H9 (cell line): Measurements from ENCODE around the gene SLC44A1. TPM values are rescaled to one million over a fixed set of nuclear protein-coding genes. Genes with fewer than 3 reads are reported as not detected.

ENCODE experiments used
- DNase-seq: peaks from one replicate; pipeline ENCODE4 v3.0.0-alpha.2; 2017
- H2AFZ ChIP-seq: one replicate; pipeline ENCODE4 v1.6.1; 2013; ENCODE audit warnings: mild to moderate bottlenecking, low read length, control low read depth, moderate library complexity
- H2AK5ac ChIP-seq: 2 replicates; pipeline ENCODE4 v1.6.1; 2013; ENCODE audit warnings: low read length, control low read depth, mixed read lengths; ENCODE audit not compliant: insufficient read length
- H2BK120ac ChIP-seq: one replicate; pipeline ENCODE4 v1.6.1; 2013; ENCODE audit warnings: low read depth, mild to moderate bottlenecking, low read length, control low read depth, inconsistent platforms; ENCODE audit not compliant: poor library complexity, severe bottlenecking
- H2BK12ac ChIP-seq: 2 replicates; pipeline ENCODE4 v1.6.1; 2013; ENCODE audit warnings: low read length, control low read depth, mixed read lengths, low read depth; ENCODE audit not compliant: insufficient read length
- H2BK15ac ChIP-seq: 2 replicates; pipeline ENCODE4 v1.6.1; 2013; ENCODE audit warnings: low read depth, low read length, control low read depth
- H2BK20ac ChIP-seq: one replicate; pipeline ENCODE4 v1.6.1; 2013; ENCODE audit warnings: low read depth, mild to moderate bottlenecking, low read length, control low read depth, inconsistent platforms; ENCODE audit not compliant: poor library complexity, severe bottlenecking
- H2BK5ac ChIP-seq: 2 replicates; pipeline ENCODE4 v1.6.1; 2013; ENCODE audit warnings: low read length, control low read depth, mixed read lengths; ENCODE audit not compliant: insufficient read length
- H3K14ac ChIP-seq: 2 replicates; pipeline ENCODE4 v1.6.1; 2013; ENCODE audit warnings: low read length, control low read depth; ENCODE audit not compliant: insufficient read depth
- H3K18ac ChIP-seq: 2 replicates; pipeline ENCODE4 v1.6.1; 2013; ENCODE audit warnings: low read depth, mild to moderate bottlenecking, mixed read lengths, low read length, control low read depth; ENCODE audit not compliant: insufficient read length
- H3K23ac ChIP-seq: 2 replicates; pipeline ENCODE4 v1.6.1; 2013; ENCODE audit warnings: low read length, control low read depth, mixed read lengths, low read depth; ENCODE audit not compliant: insufficient read length
- H3K23me2 ChIP-seq: 2 replicates; pipeline ENCODE4 v1.6.1; 2013; ENCODE audit warnings: low read depth, mild to moderate bottlenecking, mixed read lengths, low read length, control low read depth; ENCODE audit not compliant: insufficient read length, poor library complexity, severe bottlenecking
- H3K27ac ChIP-seq: 2 replicates; pipeline ENCODE4 v1.5.1; 2013; ENCODE audit warnings: low read length, control low read depth, mixed read lengths, low read depth; ENCODE audit not compliant: insufficient read length
- H3K27me3 ChIP-seq: 2 replicates; pipeline ENCODE4 v1.6.1; 2013; ENCODE audit warnings: low read length, control low read depth, inconsistent platforms; ENCODE audit not compliant: insufficient read depth
- H3K4ac ChIP-seq: 2 replicates; pipeline ENCODE4 v1.6.1; 2013; ENCODE audit warnings: low read depth, mild to moderate bottlenecking, control low read depth, inconsistent platforms, low read length, moderate library complexity
- H3K4me1 ChIP-seq: 2 replicates; pipeline ENCODE4 v1.6.1; 2013; ENCODE audit warnings: low read length, control low read depth, inconsistent platforms; ENCODE audit not compliant: insufficient read depth
- H3K4me2 ChIP-seq: 2 replicates; pipeline ENCODE4 v1.6.1; 2013; ENCODE audit warnings: low read length, control low read depth, mixed read lengths; ENCODE audit not compliant: insufficient read length, insufficient read depth
- H3K56ac ChIP-seq: 2 replicates; pipeline ENCODE4 v1.6.1; 2013; ENCODE audit warnings: low read depth, mild to moderate bottlenecking, mixed read lengths, low read length, control low read depth; ENCODE audit not compliant: insufficient read length
- H3K79me1 ChIP-seq: 2 replicates; pipeline ENCODE4 v1.6.1; 2013; ENCODE audit warnings: low read depth, mild to moderate bottlenecking, moderate library complexity, low read length, control low read depth, inconsistent platforms; ENCODE audit not compliant: insufficient read depth, poor library complexity, severe bottlenecking
- H3K79me2 ChIP-seq: 2 replicates; pipeline ENCODE4 v1.6.1; 2013; ENCODE audit warnings: low read length, control low read depth, inconsistent platforms; ENCODE audit not compliant: insufficient read depth
- H3K9ac ChIP-seq: 2 replicates; pipeline ENCODE4 v1.6.1; 2013; ENCODE audit warnings: low read length, control low read depth, mixed read lengths; ENCODE audit not compliant: insufficient read length; ENCODE audit errors: extremely low read depth
- H3K9me3 ChIP-seq: one replicate; pipeline ENCODE4 v1.6.1; 2013; ENCODE audit warnings: low read depth, low read length, inconsistent platforms; ENCODE audit not compliant: control insufficient read depth
- H3T11ph ChIP-seq: one replicate; pipeline ENCODE4 v1.6.1; 2013; ENCODE audit warnings: mild to moderate bottlenecking, low read length, control low read depth, inconsistent platforms
- H4K20me1 ChIP-seq: one replicate; pipeline ENCODE4 v1.6.1; 2013; ENCODE audit not compliant: control insufficient read depth, insufficient read length, insufficient read depth
- H4K5ac ChIP-seq: 2 replicates; pipeline ENCODE4 v1.6.1; 2013; ENCODE audit warnings: low read depth, mild to moderate bottlenecking, mixed read lengths, low read length, control low read depth; ENCODE audit not compliant: insufficient read length
- H4K8ac ChIP-seq: replicated peaks from 2 replicates; pipeline ENCODE4 v1.6.1; 2013; ENCODE audit warnings: low read length, control low read depth, mixed read lengths, low read depth; ENCODE audit not compliant: insufficient read length
- H4K91ac ChIP-seq: 2 replicates; pipeline ENCODE4 v1.6.1; 2013; ENCODE audit warnings: low read depth, mild to moderate bottlenecking, moderate library complexity, mixed read lengths, low read length, control low read depth; ENCODE audit not compliant: insufficient read length
- H3K27ac Mint-ChIP-seq, 3 experiments: 2 replicates in 2 of 3; 3 replicates in 1 of 3; pipeline ENCODE4 v1.8.0; 2020 to 2021; ENCODE audit warnings: mixed read lengths in 3 of 3, mild to moderate bottlenecking in 1 of 3, moderate library complexity in 1 of 3
- H3K27me3 Mint-ChIP-seq: 2 replicates; pipeline ENCODE4 v1.8.0; 2021; ENCODE audit warnings: low read depth, mild to moderate bottlenecking, moderate library complexity, mixed read lengths
- H3K36me3 Mint-ChIP-seq, 3 experiments: 2 replicates in 2 of 3; 3 replicates in 1 of 3; pipeline ENCODE4 v1.8.0; 2020 to 2021; ENCODE audit warnings: low read depth in 3 of 3, mixed read lengths in 3 of 3; ENCODE audit not compliant: insufficient read depth in 1 of 3
- H3K4me1 Mint-ChIP-seq, 2 experiments: 2 replicates each; pipeline ENCODE4 v1.8.0; 2020; ENCODE audit warnings: mixed read lengths in 2 of 2
- H3K4me3 Mint-ChIP-seq, 2 experiments: 2 replicates in 1 of 2; 3 replicates in 1 of 2; pipeline ENCODE4 v1.8.0; 2020 to 2021; ENCODE audit warnings: mild to moderate bottlenecking in 2 of 2, mixed read lengths in 2 of 2, moderate library complexity in 1 of 2
- H3K9me3 Mint-ChIP-seq, 2 experiments: 2 replicates in 1 of 2; 3 replicates in 1 of 2; pipeline ENCODE4 v1.8.0; 2020; ENCODE audit warnings: mild to moderate bottlenecking in 2 of 2, mixed read lengths in 2 of 2, moderate library complexity in 1 of 2
- total RNA-seq: library from RNA; stranded (reverse); gene quantifications from 2 replicates; pipeline ENCODE4 v1.2.1, GENCODE V29; 2021
- TF ChIP-seq, protein P1 (sequence below): fragments of 200-600 bp; sonication (generic); conservative IDR thresholded peaks from 3 replicates; pipeline ENCODE4 v1.8.0; 2021; ENCODE audit warnings: antibody characterized with exemption, mild to moderate bottlenecking

SLC44A1 gene
- total RNA-seq, 1 experiment from 2014 or later, result 60.7 TPM

DNA sequence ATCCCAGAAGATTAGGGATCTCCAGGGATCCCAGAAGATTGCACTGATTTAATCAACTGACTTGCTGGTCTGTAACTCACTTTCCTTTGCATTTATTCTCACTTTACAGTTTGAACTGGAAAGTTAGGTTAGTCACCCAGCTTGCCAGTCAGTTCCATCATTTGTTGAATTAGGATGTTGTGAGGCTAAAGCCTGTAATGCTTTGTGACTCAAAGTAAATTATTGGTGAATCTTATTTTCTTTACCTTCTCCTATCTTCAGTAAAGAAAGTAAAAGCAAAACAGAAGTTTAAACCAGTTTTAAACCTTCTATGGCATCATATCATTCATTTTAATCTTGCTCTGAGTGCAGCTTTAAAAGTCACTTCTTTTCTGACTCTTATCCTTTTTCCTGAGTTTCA is 85.8 kb downstream of the SLC44A1 start:
- Mint-ChIP-seq H3K27me3 (no peaks in the 10 kb centered on the region), H3K4me3 (no peak overlapping the region), H3K27ac (no peak overlapping the region), H3K36me3 (peaks cover 0 to 3% (median under 1%) of the 10 kb centered on the region in 3 experiments; a peak in 2 of 7 replicates), H3K4me1 (peaks cover 6 to 14% of the 10 kb centered on the region in 2 experiments; a peak in 3 of 4 replicates), H3K9me3 (no peaks in the 10 kb centered on the region)
- Histone ChIP-seq H4K5ac (no peak overlapping the region), H2BK120ac (no peak overlapping the region), H3K9me3 (no peaks in the 10 kb centered on the region), H3K23me2 (no peaks in the 10 kb centered on the region), H3K79me1 (peaks cover 4% of the 10 kb centered on the region), H3K56ac (no peak overlapping the region), H2BK5ac (no peak overlapping the region), H3K4me1 (no peaks in the 10 kb centered on the region), H3K27ac (no peak overlapping the region), H2AK5ac (no peak overlapping the region), H2AFZ (no peak overlapping the region), H2BK12ac (no peak overlapping the region), H3K27me3 (no peaks in the 10 kb centered on the region), H3K18ac (no peak overlapping the region), H3T11ph (no peak overlapping the region), H3K23ac (no peak overlapping the region), H2BK15ac (no peak overlapping the region), H2BK20ac (no peak overlapping the region), H3K79me2 (0 out of 2 replicates have a peak, but pooled peaks cover 6% of the 10 kb centered on the region), H3K4me2 (no peak overlapping the region), H4K8ac (no peak overlapping the region), H4K91ac (no peak overlapping the region), H3K9ac (no peak overlapping the region), H4K20me1 (no peaks in the 10 kb centered on the region), H3K4ac (no peak overlapping the region), H3K14ac (no peak overlapping the region)
- no peak for DNase-seq
- TF ChIP-seq, protein P1, sequence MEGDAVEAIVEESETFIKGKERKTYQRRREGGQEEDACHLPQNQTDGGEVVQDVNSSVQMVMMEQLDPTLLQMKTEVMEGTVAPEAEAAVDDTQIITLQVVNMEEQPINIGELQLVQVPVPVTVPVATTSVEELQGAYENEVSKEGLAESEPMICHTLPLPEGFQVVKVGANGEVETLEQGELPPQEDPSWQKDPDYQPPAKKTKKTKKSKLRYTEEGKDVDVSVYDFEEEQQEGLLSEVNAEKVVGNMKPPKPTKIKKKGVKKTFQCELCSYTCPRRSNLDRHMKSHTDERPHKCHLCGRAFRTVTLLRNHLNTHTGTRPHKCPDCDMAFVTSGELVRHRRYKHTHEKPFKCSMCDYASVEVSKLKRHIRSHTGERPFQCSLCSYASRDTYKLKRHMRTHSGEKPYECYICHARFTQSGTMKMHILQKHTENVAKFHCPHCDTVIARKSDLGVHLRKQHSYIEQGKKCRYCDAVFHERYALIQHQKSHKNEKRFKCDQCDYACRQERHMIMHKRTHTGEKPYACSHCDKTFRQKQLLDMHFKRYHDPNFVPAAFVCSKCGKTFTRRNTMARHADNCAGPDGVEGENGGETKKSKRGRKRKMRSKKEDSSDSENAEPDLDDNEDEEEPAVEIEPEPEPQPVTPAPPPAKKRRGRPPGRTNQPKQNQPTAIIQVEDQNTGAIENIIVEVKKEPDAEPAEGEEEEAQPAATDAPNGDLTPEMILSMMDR, result no peak
